ENCODE measurements around the gene RNF169.

DNA sequence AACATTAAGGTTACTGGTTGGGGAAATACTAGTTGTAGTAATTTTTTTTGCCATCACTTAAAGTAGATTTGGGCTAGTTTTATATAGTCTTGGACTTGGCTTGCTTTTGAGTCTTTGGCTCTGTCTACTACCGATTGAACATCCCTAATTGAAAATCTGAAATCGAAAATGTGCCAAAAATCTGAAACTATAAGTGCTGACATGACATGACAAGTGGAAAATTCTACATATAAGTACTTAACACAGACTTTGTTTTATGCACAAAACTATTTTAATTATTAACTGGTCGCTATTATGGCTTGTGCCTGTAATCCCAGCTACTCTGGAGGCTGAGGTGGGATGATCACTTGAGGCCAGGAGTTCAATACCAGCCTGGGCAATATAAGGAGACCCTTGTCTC, 22.5 kb downstream of the RNF169 start:
- no peak for TF ChIP-seq GATA3 (IDR thresholded peaks at IDR 0.05; ENCODE audit: low read depth, low read length)
- no peak for TF ChIP-seq GATA2 (IDR thresholded peaks at IDR 0.05; ENCODE audit: low read depth, low read length)
